H1 (cell line): ENCODE data around the gene DBR1. TPM values are rescaled to one million over a fixed set of nuclear protein-coding genes. Genes with fewer than 3 reads are reported as not detected.

ENCODE experiments used
- ASH2L ChIP-seq: fragments of 200-600, 300-600 bp; sonication (generic); IDR thresholded peaks from one replicate; pipeline ENCODE4 v1.7.1; 2017; ENCODE audit warnings: low read length
- ATF2 ChIP-seq: IDR thresholded peaks from 2 replicates; pipeline ENCODE4 v1.6.1; 2012; ENCODE audit warnings: low read length, inconsistent platforms
- BCL11A ChIP-seq, 2 experiments: IDR thresholded peaks; one replicate each; pipeline ENCODE4 v1.6.1; 2011; ENCODE audit warnings: low read depth in 2 of 2, low read length in 2 of 2, mild to moderate bottlenecking in 2 of 2
- EGR1 ChIP-seq: IDR thresholded peaks from 2 replicates; pipeline ENCODE4 v1.6.1; 2011; ENCODE audit warnings: low read depth, low read length, borderline replicate concordance
- GABPA ChIP-seq: IDR thresholded peaks from 2 replicates; pipeline ENCODE4 v1.6.1; 2011; ENCODE audit warnings: mild to moderate bottlenecking, low read length, moderate library complexity, borderline replicate concordance; ENCODE audit not compliant: insufficient read depth
- KDM1A ChIP-seq: fragments of 200-600, 300-600 bp; sonication (generic); IDR thresholded peaks from 2 replicates; pipeline ENCODE4 v1.7.1; 2016; ENCODE audit warnings: mild to moderate bottlenecking, low read length, borderline replicate concordance
- MAFK ChIP-seq: IDR thresholded peaks from 2 replicates; pipeline ENCODE4 v1.6.1; 2012; ENCODE audit warnings: low read depth, mild to moderate bottlenecking, improper control_type of control experiment, low read length
- PHF8 ChIP-seq: fragments of 200-600 bp; sonication (generic); conservative IDR thresholded peaks from 2 replicates; pipeline ENCODE4 v1.7.1; 2012; ENCODE audit warnings: low read depth, mild to moderate bottlenecking, inconsistent platforms, low read length, moderate library complexity
- POLR2AphosphoS5 ChIP-seq: IDR thresholded peaks from 2 replicates; pipeline ENCODE4 v1.6.1; 2011; ENCODE audit warnings: low read depth, low read length
- POU5F1 ChIP-seq: IDR thresholded peaks from 2 replicates; pipeline ENCODE4 v1.6.1; 2011; ENCODE audit warnings: low read depth, mild to moderate bottlenecking, low read length, moderate library complexity
- RFX5 ChIP-seq: IDR thresholded peaks from 2 replicates; pipeline ENCODE4 v1.6.1; 2011; ENCODE audit warnings: low read depth, low read length, improper control_type of control experiment, borderline replicate concordance
- RXRA ChIP-seq: IDR thresholded peaks from 2 replicates; pipeline ENCODE4 v1.6.1; 2011; ENCODE audit warnings: low read depth, mild to moderate bottlenecking, low read length, moderate library complexity; ENCODE audit not compliant: insufficient read depth
- SP2 ChIP-seq: IDR thresholded peaks from 2 replicates; pipeline ENCODE4 v1.6.1; 2012; ENCODE audit warnings: mild to moderate bottlenecking, low read length, inconsistent platforms
- SRF ChIP-seq: IDR thresholded peaks from 2 replicates; pipeline ENCODE4 v1.6.1; 2011; ENCODE audit warnings: mild to moderate bottlenecking, low read depth, low read length, moderate library complexity
- TBP ChIP-seq: IDR thresholded peaks from 2 replicates; pipeline ENCODE4 v1.6.1; 2011; ENCODE audit warnings: low read depth, low read length, improper control_type of control experiment
- TEAD4 ChIP-seq: IDR thresholded peaks from 2 replicates; pipeline ENCODE4 v1.6.1; 2012; ENCODE audit warnings: low read depth, low read length, inconsistent platforms, mixed read lengths
- polyA plus RNA-seq, 7 experiments: library from polyadenylated mRNA; depleted of rRNA in 3 of 7; stranded (reverse) in 5 of 7; unstranded in 2 of 7; fragments of >200 nt in 5 of 7; fragments of 200-250 nt in 2 of 7; gene quantifications; 1 replicate in 5 of 7; 2 replicates in 1 of 7; 4 replicates in 1 of 7; pipeline versions ENCODE4 v1.2.1 to v1.2.3, GENCODE V29; 2011 to 2013; ENCODE audit warnings: missing spikeins in 2 of 7, mixed read lengths in 2 of 7
- total RNA-seq: library from RNA; stranded (reverse); fragmentation: NEBNext Ultra II Directional; extraction: Animal tissue kit (Norgen Biotek cat#: 25700); gene quantifications from 2 replicates; pipeline ENCODE4 v1.2.1, GENCODE V29; 2021

Gene DBR1
- total and polyA plus RNA-seq, 2 of the 8 experiments (the other 6 are each of a cell fraction or from before 2014, with no cell fraction given), result 10.1 to 18.3 TPM

GRCh38 chr3:138114988-138115971, 59.4 kb downstream of the DBR1 start, which contains the start of gene DZIP1L (continued):
- TF ChIP-seq ATF2, result no peak
- no peak; the same call in 1 of the 2 replicates for TF ChIP-seq TEAD4
- peak; percentile 56; the same call in 1 of the 2 replicates for TF ChIP-seq KDM1A
- TF ChIP-seq RFX5, result no peak
- peak; percentile 66 for TF ChIP-seq ASH2L
- no peak for TF ChIP-seq SP2
- peak; percentile 71 for TF ChIP-seq PHF8
- peak; percentile 38; the same call in 1 of the 2 replicates for TF ChIP-seq TBP
- no peak for TF ChIP-seq RXRA
- no peak for TF ChIP-seq GABPA
- TF ChIP-seq EGR1, result peak; percentile 75; the same call in 1 of the 2 replicates
- TF ChIP-seq SRF, result no peak
- TF ChIP-seq BCL11A (IDR thresholded peaks at IDR 0.05; ENCODE audit: low read depth in 2 of 2, low read length in 2 of 2), result no peak
- TF ChIP-seq POU5F1, result no peak
- no peak for TF ChIP-seq MAFK
- peak; percentile 36; the same call in 1 of the 2 replicates for TF ChIP-seq POLR2AphosphoS5
